NOMO-1 (cell line): ENCODE data around the gene IQSEC2.
A peak's percentile ranks its signal among the peaks of the same experiment; 100 is the strongest.

Experiments
- DNase-seq, 2 experiments: peaks; one replicate each; lab custom pipeline; 2025; ENCODE audit not compliant: unreplicated experiment in 2 of 2; lab: John Stamatoyannopoulos, UW

The IQSEC2 gene

DNA sequence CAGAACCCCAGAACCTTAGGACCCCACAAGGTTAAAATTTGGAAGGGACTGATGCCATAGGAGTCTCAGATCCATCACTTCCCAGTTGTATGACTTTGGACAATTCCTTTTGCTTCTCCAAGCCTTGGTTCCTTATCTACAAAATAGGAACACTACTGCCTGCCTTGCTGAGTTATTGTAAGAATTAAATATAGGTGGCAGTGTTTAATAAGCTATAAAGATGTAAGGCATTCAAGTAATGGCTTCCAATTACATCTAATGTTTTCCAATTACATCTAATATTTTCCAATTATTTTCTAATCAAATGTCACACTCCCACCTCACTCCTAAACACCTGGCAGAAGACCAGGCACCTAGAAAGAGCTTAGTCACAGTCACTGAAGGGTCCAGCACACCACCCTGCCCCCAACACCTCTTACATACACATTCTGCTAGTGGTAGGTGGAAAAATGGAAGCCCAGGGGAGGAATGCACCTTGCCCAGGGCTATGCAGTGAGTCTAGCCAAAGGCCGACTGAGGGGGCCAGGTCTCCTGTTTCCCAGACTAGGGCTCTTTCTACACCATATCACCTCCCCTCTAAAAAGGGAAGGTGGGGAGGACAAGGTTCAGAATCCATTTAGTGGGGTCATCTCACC lies 31.9 kb downstream of the IQSEC2 start:
- DNase-seq, result no peak

DNA sequence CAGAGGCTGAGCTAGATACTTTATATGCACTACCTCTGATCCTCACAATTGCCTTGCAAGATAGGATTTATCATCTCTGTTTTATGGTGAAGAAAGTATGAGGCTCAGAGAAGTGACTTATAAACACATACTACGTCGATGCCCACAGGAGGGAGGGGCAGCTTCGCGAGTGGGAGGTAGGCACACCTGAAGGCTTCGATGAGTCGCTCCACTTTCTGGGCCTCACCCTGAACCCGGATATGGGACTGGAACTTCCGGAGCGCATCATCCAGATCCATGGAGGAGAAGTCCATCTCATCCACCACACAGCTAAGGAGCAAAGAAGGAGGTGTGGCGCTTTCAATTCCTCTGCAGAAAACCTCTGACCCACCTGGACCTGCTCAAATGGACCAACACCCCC lies 33.5 kb downstream of the IQSEC2 start:
- no peak for DNase-seq

DNA sequence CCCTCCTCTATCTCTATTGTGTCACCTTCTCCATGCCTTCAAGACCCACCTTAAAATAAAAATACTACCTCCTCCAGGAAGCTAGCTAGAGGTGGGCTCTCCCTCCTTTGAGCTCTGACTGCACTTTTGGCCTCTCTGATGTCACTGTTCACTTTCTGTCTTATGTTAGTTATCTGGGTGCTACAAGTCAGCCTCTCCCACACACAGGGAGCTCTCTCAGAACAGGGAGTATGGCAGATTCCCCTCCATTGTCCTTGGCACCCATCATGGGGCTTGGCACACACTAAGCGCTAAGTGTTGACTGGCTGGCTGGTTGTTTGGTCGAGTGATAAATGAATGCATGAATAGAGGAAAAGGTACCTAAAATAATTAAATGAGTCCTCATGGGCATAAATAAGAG lies 35.2 kb downstream of the IQSEC2 start:
- no peak for DNase-seq

DNA sequence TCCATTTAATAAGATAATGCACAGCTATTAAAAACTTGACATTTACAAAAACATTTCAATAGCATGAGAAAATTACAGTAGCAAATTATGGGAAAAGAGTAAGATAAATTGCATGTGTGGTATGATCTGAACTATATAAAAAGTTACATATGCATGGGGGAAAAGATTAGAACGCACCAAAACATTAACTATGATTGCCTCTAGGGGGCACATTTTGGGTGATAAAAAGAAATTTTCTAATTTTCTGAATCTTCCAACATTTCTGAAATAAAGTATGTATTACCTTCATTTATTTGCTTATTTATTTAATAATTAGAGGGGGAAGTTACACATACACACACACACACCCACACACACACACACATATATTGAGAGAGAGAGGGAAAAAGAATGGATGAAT lies 36.8 kb downstream of the IQSEC2 start:
- DNase-seq, result peak in 1 of 2 experiments; percentile 2

DNA sequence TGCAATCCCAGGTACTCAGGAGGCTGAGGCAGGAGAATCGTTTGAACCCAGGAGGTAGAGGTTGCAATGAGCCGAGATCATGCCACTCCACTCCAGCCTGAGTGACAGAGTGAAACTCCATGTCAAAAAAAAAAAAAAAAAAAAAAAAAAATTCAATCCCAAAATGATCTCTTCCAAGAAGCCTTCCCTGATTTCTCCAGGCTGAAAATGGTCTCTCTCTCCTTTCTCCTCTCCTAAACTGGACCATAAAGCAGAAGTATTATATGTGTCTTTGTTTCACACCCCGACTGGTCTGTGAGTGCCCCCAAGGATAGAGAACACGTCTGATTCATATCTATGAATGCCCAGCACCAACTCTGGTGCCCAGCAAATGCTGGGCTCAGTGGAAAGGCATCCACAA lies 39.1 kb downstream of the IQSEC2 start:
- no peak for DNase-seq

DNA sequence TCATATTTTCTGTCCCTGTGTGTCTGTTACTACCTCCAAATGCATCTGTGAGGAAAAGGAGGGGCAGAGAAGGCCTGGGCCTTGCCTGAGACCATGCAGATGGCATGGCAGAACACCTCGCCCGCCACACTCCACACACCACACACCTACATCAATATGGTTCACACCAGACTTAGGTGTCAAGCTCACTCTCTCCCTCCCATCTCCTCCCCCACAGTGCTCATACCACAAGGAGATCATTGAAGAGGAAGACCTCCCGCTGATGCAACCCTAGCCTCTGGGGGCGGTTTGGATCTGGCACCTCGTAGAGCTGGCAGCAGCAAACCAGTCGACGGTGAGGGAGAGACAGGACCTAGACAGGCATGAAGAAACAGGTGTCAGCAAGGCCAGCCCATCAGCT lies 39.8 kb downstream of the IQSEC2 start:
- DNase-seq, result no peak

DNA sequence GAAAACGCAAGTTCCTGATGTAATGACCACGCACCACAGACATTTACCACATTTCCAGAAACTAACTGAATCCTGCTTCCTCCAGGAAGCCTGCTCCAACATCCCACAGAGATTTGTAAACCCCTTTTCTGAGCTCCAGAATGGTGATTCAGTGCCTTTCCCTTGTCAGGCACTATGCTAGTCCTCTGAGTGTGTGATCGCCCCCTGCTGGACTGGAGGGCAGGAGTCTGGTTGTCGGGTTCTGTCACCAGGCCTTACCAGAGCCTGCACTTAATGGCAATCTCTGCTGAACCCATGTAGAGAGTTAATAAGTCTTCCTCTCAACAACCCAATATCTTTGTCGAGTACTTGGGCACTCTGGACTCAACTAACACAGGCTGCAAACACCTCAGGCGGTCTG lies 41.9 kb downstream of the IQSEC2 start:
- no peak for DNase-seq

DNA sequence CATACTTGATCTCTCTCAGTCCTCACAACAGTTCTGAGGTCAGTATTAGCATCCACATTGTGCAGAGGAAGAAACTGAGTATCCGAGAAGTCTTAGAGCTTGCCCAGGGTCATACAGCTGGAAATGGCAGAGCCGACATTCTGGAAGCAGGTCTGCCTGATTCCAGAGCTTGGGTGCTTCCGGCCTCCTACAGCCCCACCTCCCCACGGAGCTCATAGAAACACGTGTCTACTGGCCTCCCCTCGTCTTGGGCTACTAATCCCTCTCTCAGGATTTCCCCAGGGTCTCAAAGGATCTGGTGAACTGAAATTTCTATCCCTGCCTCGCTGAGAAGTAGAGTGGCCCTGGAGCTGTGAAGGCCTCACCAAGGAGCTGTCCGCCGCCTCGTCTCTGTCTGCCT lies 44.3 kb downstream of the IQSEC2 start:
- DNase-seq, result no peak

DNA sequence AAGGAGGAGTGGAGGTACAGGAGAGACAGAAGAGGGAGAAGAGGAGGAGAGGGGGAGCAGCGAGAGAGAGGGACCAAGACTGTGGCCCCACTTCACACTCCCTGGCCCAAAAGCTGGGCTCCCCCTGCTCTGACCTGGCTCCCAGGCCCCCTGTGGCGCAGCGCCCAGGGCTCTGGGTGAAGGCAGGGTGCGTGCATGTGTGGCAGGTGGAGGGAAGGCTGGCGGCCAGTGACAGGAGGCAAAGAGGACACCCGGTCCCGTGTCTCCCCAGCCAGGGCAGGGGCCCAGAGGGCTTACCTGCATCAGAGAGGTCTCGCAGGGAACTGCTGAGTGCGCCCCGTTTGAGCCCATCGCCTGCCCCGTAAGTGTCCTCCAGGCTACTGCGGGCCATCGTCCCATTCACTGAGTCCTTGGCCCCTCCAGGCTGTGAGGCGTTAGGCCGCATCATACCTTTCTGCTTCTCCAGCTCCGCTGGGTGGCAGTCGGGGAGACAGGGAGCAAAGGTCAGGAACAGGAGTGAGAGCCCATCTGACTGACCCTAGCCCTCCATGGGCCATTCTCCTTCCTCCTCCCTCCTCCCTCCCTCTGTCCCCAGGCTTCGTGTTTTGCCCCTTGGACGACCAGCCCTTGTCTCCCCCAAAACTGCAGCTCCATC lies 45.2 kb downstream of the IQSEC2 start:
- DNase-seq, result no peak

DNA sequence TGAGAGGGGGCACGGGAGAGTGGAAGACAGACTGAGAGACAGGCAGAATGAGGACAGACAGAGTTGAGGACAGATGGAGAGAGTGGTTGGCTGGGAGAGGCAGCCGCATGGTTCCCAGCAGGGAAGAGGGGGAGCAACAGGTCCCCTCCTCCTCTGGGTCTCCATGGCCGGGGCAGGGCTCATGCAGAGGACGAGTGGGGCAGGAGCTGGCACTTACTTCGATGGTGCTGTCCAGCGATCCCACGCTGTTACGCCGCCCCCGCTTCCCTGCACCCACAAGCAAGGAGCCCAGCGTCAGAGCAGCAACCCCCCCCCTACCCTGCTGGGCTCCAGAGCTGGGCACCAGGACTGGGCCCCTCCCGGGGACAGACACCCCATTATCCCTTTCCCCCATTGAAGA lies 45.8 kb downstream of the IQSEC2 start:
- no peak for DNase-seq

DNA sequence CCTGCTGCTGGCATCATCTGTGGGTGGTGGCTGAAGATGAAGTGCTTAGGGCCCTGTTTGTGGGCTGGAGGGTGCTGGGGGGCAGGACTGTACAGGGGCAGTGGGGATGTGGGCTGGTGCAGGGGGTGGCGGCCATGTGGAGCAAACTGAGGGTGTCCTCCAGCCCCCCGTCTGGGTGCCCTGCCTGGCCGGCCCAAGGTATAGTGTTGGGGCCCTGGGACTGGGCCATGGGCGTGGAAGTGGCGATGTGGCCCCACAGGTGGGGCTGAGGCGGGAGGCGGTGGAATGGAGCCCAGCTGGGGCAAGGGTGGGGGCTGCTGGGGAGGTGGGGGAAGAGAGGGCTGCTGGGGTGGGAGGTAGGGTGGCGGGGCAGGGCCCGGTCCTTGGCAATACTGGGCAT lies 46.9 kb downstream of the IQSEC2 start:
- no peak for DNase-seq

DNA sequence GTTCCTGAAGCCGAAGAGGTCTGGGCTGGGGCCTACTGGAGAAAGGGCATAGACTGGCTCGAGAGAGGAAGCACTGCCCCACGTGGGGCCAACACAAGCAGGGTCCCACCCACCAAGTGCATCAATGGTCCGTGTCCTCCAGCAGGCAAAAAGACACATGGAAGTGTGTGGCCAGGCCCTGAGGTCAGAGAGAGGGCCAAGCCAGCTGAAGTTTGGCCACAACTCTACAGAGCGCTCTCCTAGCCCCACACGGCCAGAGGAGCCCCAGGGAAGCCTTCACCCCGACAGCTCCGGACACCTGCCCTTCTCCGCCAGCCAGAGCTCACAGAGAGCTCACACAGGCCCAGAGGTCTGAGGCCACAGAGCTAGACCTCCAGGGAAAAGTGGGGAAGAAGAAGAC lies 47.8 kb downstream of the IQSEC2 start:
- DNase-seq, result no peak

DNA sequence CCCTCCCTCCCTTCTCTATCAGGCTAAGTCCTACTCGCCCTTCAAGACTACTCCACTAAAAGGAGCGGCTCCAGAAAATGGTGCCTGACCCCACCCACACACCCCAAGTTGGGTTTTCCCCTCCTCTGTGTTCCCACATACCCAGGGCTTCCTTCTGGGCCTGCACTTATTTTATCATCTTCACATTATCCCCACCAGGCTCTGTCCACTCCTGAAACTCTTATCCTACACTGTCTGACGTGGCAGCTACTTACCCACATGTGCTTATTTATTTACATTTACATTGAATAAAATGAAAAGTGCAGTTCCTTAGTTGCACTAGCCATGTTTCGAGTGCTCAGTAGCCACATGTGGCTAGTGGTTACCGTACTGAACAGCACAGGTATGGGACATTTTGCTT lies 51.3 kb downstream of the IQSEC2 start:
- DNase-seq, result no peak

DNA sequence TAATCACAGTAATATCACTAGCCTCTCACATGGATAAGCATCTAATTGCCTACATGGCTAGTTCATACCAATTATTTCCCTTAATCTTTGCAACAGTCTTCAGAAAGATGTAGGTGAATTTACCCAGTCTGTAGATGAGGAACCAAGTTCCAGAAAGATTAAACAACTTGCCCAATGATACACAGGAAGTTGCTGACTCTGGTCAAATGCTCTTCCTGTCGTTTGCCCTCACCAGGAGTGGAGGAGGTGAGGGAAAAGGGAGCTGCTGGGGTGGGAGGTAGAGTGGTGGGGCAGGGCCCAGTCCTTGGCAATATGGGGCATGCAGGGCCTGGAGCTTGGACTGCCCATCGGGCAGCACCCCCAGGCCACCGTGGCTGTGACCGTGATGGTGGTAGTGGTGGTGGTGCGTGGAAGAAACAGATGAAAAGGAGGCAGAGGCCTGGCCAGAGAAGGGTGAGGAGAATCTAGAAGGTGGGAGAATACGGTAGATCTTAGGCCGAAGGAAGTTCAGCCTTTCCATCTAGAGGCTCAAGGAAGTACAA lies 54.1 kb downstream of the IQSEC2 start:
- peak in 1 of 2 experiments; percentile 11 for DNase-seq

DNA sequence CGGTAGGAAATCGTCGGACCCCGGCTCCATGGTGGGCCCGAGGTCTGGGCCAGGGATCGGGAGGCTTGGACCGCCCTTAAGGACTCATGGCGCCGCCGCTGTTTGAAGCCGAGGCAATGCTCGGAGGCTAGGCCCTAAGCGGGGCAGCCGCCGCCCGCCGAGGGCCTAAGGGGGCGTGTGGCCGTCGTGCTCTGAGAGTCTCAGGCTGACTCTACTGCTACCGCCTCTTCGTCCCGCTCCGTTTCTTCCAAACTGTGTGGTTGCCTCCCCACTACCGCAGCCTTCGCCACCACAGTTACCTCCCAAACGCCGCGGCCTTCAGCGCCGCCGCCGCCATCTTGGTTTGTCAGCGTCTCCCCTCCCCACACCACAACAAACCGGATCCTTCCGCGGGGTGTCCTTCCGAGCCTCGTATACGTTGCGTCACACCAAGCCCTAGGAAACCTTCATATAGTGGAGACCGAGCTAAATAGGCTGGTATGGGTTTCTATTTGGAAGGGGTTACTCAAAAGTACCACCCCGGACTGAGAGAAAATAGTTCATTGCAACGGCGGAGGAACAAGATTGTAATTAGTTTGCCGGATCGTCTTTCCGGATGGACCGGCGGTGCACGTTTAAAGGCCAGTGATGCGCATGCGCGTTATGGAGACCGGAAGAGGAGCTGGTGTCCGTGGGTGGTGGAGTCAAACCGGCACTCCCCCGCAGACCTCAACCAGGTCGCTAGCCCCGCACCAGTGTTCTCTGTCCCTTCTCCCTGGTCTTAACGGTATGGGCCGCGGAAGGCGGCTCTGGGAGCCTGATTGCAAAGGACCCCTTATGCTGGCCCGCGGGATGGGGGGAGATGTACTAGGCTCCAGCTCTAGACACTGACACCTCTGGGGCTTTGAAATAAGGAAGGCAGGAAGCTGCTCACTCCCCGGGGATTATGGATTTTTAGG lies 56.3 kb downstream of the IQSEC2 start, which contains the start of gene KDM5C:
Gene KDM5C (minus strand): TSS at position 348 of the 938 bp plus-strand sequence. CDS start 318 bp downstream, at position 30.
- peak; percentile 85 to 88 for DNase-seq

DNA sequence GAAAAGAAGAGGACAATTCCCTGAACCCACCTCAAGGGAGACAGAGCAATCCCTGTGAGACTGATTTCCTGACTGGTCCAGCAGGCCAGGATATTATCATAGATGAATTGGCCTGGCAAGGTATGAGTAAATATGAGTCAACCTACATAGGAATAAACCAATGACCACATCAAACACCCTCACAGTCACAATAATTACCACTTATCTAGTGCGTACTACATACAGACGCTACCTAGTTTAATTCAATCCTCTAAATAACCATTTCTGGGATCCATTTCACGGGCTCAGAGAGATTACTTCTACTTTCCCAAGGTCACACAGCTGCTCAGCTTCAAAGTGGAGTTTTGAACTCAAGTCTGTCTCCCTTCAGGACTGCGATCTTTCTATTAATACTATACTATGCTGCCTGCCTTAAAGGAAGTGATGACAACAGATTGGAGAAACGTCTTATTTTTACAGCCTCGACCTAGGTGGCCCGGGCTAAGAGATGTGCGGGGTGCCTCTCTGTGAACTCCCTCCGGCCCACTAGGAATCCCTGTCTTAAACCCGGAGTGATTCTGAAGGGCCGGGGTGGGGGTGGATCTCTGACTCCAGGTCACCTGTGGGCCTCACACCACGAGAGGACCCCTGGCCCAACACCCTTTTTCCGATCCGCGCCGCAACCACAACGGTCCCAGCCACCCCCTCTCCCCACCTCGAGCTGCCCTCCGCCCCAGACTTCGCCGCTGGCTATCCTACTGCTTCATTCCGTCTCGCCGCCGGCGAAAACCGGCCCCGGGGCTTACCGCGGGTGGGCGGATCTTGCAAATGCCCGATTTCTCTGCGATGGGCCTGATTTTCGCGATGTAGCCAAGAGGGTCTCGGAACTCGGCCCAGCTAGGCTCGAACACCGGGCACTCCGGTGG lies 57.2 kb downstream of the IQSEC2 start:
- DNase-seq, result peak in 1 of 2 experiments; percentile 5

DNA sequence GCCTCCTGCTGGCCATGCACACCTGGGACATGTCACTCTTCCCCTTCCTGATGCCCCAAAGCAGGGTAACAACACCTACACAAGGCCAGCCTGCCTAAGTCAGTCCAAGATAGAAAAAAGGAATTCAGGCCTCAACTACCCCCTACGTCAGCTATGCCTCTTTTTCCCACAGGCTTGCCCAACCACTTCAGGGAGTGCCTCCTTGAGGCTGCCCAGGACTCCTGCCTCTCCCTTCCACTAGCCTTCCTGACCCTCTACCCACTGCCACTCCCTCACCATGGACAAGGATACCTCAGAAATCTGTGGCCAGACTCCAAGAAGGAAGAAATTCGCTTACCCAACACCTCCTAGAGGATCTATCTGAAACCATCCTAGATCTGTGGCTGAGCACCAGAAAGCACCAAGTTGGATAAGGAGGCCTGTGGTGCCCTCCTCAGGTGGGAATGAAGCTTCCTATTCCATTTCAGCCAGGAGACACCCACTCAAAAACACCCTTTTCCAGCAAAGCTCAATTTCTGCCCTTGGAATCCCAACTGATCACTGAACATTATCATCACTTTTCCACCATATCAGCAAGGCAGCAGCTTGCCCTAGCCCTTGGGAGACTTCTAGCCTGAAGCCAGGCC lies 58.2 kb downstream of the IQSEC2 start:
- DNase-seq, result no peak
